HG03045 (cell line): ENCODE measurements around the gene CNOT10.

Source experiments
- ATAC-seq: cut with Tn5 transposase; IDR thresholded peaks from one replicate; pipeline ENCODE4 v1.9.1; 2021; ENCODE audit warnings: mild to moderate bottlenecking, moderate library complexity; ENCODE audit not compliant: unreplicated experiment

CNOT10 gene

DNA sequence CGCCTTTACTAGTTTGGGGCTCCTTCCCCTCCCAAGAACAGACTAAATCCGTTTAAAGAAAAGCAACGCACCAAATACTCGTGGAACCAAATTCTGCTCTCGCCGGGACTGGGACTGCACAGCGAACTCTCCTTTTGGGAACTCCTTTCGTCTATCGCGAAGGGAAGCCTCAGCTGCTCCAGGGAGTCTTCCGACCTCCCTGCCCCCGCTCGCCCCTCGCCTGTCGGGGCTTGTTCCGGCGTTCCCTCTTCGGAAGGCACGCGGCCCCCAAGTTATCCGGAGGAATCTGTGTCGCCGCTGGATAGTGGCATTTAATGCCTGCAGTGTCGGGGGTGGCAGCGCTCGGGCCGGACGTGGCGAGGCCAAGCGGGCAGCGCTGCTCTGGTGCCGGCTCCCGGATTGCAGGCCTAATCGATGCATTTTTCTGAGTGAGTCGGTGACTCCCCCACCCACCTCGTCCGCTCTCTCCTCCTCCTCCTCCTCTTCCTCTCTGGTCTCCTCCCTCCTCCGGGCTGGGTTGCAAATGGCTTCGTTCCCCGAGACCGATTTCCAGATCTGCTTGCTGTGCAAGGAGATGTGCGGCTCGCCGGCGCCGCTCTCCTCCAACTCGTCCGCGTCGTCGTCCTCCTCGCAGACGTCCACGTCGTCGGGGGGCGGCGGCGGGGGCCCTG is 132.7 kb downstream of the CNOT10 start, which contains the start of gene TRIM71:
Gene TRIM71 (plus strand): TSS at position 440 of the 671 bp plus-strand sequence. CDS start 84 bp downstream, at position 524.
- ATAC-seq = no peak

DNA sequence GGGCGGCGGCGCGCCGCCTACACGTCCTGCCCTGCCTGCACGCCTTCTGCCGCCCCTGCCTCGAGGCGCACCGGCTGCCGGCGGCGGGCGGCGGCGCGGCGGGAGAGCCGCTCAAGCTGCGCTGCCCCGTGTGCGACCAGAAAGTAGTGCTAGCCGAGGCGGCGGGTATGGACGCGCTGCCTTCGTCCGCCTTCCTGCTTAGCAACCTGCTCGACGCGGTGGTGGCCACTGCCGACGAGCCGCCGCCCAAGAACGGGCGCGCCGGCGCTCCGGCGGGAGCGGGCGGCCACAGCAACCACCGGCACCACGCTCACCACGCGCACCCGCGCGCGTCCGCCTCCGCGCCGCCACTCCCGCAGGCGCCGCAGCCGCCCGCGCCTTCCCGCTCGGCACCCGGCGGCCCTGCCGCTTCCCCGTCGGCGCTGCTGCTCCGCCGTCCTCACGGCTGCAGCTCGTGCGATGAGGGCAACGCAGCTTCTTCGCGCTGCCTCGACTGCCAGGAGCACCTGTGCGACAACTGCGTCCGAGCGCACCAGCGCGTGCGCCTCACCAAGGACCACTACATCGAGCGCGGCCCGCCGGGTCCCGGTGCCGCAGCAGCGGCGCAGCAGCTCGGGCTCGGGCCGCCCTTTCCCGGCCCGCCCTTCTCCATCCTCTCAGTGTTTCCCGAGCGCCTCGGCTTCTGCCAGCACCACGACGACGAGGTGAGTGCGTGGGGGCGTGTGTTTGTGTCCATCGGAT is 133.4 kb downstream of the CNOT10 start:
- ATAC-seq = no peak

DNA sequence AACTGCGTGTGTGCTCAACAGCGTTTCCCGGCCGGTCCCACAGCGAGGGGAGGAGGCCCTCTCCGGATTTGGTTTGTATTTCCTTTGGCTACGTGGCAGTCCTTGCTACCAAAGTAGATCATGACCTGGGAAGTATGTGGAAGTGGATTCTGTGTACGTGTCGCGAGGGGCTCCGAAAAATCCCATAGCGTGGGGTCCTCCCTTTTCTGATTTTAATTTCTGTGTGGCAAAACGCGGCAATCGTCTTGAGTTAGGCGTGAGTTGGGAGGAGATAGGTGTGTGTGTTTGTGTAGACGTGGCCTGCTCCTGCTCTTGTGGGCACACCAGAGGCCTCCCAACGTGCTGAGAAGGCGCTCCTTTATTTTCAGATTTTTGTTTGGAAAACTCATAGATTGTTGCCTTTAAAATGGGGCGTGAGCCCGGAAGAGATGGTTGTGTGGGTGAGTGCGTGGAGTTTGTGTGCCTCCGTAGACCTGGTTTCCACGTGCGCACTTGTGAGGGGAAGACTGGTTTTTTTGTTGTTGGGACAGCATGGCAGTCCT is 134.1 kb downstream of the CNOT10 start:
- no peak for ATAC-seq

DNA sequence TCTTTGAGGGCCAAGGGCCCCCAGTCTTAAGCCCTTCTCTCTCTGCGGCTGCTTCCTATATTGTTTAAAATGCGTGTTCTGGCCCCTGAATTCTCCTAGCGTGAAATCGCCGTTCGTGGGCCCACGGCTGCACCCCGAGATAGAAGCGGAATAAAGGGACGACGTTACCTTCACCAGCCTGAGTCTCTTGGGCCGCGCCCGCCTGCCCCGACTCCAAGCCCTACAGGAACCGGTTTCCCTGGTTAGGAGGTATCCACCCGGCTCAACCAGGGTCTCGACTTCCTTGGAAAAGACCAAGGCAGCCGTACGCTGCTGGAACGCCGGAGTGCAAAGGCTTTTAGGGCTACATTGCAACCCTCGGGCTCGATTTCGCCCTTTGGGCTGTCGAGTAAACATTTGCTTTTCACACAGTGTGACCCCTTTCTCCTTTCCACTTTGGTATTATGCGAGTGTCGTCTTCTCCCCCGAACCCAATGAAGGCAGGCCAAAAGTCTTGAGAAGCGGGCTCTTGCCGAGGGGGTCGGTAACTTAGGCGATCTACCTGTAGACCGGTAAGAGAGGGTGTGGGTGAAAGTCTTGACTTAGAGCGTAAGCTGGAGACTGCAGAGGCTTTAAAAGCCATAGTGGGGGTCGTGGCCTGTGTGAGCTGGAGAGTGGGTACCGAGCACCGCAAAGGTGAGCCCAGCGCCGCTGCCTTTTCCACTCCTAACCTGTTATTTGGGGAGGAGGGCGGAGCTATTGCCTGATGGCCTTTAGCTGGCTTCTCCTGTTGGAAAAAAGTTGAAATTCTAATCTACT is 134.8 kb downstream of the CNOT10 start:
- ATAC-seq = no peak

DNA sequence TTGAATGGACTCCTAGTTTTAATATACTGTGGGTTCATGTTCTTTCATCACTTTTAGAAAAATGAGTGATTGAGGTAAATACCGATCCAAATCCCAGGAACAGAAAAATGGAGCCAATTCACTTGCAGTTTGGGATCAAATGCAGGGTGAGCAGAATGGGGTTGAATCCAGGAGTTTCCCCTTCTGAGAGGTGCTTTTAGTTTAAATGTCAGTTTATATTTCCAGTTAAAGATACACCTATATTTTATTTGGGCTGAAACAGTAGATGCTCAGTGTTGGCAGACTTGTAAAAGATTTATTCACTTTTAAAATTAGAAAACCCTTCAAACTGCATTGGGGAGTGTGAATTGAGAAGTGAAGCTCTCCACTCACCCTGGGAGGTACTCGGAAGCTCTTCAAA is 135.4 kb downstream of the CNOT10 start:
- ATAC-seq = no peak

DNA sequence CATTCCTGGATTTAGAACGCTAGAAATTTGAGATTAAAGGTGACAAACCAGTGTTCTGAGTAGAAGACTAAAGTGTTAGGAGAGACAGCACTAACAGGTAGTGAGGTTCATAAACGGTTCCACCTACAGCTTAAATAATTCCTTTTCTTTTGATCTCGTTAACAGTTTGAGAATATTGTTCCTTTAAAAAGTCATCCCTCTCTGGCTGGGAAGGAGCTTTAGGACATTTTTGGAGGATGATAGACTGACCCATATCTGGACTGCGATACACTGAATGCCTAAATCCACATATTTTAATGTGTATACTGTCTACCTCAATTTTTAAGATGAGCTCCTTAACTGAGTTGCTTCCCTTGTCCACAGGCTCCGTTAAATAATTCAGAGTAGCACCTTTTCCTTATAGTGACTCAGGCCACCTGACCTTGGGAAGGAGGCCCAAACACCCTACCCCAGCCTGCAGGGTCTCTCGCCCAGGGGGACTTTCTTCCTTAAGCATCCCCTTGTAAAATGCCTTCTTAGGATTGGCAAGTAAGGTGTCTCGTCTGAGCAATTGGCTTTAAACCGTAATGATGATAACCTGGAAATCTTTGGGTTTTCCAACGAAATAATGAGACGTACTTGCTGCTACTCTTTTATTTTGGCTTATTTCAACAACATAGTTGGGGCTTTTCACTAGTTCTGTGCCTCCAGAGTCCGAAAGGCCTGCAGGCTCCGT is 136.1 kb downstream of the CNOT10 start:
- no peak for ATAC-seq

DNA sequence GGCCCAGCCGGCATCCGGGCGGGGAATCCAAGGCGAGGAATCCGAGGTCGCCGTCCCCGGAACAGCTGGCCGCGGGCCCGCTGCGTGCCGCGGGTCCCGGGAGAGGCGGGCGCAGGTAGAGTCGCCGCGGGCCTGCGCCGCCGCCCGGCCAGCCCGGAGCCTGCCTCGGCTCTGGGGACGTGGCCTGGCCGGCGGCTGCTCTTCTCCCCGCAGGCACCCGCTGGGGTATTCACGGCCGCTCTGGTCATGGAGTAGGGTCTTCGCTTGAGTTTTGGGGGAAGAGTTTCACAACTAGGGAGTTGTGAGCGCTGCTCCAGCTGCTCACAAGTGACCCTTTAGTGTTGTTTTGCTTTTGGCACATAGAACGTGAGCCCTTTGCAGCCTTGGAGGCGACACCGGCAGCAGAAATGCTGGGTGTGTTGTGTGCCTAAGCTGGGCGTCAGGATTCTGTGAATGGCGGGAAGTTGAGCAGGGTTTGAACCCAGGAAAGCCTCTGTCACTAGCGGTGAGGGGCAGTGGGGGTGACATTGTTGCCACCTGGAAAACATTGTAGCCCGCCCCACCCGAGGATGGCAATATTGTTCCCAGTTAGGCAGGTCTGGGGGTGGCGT is 136.8 kb downstream of the CNOT10 start:
- ATAC-seq = no peak

DNA sequence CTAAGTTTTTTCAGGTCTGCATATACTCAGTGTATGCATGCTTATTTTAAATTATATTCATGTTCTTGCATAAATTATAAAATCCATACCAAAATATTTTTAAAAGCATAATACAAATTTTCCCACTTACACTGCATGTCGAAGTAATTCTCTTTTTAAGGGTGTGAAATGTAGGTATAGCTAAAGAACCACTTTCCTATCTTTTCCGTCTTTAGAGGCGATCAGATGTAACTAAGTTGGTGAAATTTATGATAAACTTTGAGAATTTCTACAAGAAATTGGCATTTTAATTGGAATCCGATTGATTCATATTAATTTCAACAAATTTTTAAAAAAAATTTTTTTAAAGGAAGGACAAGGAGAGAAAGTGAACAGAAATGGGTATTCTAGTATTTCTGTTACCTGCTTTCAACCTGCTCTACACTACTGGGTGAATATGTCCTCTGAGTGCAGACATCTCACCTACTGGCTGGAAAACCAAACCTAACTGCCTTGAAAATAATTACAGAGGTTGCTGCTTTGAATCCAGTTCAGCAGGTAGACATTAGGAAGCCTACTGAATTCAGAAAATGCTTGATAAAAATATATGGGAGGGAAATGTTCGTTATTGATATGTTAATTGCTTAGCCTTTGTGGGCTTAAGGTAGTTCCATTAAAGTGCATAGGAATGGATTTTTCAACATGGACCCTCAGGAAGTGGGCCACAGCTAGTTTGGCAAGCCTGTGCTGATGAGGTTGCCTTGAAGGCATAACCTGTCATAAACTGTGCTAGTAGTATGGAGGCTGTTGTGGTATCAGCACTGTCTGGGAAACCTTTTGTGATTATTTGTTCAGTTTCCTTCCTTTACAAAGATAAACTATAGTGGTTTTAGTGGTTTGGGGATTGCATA is 137.9 kb downstream of the CNOT10 start:
- no peak for ATAC-seq
